Kidney epithelial cell (primary cell): ENCODE data around the gene CDH23. TPM values are rescaled to one million over a fixed set of nuclear protein-coding genes. Genes with fewer than 3 reads are reported as not detected.

Source experiments
- DNase-seq: peaks from one replicate; pipeline ENCODE4 v3.0.0-alpha.2; 2010; ENCODE audit warnings: low read depth
- H3K27me3 ChIP-seq: 2 replicates; pipeline ENCODE4 v1.6.0; 2011; ENCODE audit warnings: low read length; ENCODE audit not compliant: control insufficient read depth, insufficient read depth
- H3K36me3 ChIP-seq: 2 replicates; pipeline ENCODE4 v1.5.1; 2011; ENCODE audit warnings: low read length; ENCODE audit not compliant: control insufficient read depth, insufficient read depth
- H3K4me3 ChIP-seq: 2 replicates; pipeline ENCODE4 v1.5.1; 2011; ENCODE audit warnings: low read depth, mild to moderate bottlenecking, control low read depth, low read length
- total RNA-seq: library from RNA; depleted of rRNA; stranded (reverse); fragments of >200 nt; gene quantifications from 2 replicates; pipeline ENCODE4 v1.2.3, GENCODE V29; 2015
- TF ChIP-seq, protein P1 (sequence below): IDR thresholded peaks from 2 replicates; pipeline ENCODE4 v1.5.1; 2011; ENCODE audit warnings: mild to moderate bottlenecking, moderate library complexity, low read length, control low read depth, inconsistent platforms; ENCODE audit not compliant: insufficient read depth, poor library complexity, severe bottlenecking

Gene CDH23
- total RNA-seq, 1 donor from 2014 or later = 0.04 TPM

DNA sequence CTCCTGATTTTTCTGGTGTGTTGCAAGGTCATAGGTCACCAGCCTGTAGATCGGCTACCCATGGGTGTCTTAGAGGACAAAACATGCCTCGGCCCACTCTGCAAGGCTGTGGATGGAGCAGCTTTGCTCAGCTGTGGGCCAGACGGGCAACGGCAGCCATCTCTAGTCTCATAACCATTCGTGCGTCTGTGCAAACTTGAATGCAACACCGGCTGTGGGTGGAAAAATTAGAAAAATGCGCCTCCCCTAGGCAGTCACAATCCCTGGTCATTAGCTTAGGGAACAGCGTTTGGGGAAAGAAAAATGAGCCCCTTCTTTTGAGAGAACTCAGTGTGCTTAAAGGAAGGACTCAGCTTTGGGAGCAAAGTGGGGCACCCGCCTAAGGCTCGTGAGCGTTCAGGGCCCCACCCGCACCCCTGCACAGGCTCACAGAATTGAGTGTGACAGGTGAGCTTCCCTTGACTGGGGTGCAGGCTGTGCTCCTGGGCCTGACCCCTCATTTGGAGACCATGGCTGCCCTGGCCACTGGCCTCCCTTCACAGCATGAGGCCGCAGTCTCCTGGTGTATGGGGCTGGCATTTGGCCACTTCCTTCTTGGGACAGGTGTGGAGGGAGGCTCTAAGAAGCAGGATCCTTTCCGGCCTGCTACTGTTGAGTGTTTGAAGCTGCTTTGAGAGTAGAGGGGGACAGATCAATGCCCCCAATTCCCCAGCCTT is 174.9 kb downstream of the CDH23 start:
- DNase-seq = no peak
- TF ChIP-seq, protein P1, sequence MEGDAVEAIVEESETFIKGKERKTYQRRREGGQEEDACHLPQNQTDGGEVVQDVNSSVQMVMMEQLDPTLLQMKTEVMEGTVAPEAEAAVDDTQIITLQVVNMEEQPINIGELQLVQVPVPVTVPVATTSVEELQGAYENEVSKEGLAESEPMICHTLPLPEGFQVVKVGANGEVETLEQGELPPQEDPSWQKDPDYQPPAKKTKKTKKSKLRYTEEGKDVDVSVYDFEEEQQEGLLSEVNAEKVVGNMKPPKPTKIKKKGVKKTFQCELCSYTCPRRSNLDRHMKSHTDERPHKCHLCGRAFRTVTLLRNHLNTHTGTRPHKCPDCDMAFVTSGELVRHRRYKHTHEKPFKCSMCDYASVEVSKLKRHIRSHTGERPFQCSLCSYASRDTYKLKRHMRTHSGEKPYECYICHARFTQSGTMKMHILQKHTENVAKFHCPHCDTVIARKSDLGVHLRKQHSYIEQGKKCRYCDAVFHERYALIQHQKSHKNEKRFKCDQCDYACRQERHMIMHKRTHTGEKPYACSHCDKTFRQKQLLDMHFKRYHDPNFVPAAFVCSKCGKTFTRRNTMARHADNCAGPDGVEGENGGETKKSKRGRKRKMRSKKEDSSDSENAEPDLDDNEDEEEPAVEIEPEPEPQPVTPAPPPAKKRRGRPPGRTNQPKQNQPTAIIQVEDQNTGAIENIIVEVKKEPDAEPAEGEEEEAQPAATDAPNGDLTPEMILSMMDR = no peak
- no peaks in the 10 kb centered on the region for H3K36me3 ChIP-seq
- H3K27me3 ChIP-seq = peaks cover 31% of the 10 kb centered on the region
- H3K4me3 ChIP-seq = no peak overlapping the region

DNA sequence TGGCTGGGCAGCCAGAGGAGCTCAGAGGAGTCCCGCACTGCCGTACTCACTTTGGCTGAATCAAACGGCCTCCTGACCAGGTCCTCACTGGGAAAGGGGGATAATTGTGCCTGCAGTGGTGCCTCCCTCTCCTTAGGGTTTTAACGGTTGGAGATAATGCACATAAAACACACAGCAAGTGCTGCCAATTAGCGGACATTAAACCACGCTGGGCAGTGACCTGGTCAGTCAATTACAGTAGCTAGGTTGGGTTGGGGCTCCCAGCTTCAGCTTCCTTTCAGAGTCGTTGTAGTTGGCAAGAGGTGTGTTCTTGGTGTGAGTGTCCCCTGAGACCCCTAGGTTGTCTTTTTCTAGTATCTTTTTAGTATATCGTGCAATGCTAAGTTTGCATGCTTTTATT is 176.2 kb downstream of the CDH23 start:
- no peak for DNase-seq
- Histone ChIP-seq H3K4me3 (no peak overlapping the region), H3K36me3 (no peaks in the 10 kb centered on the region), H3K27me3 (peaks cover 34% of the 10 kb centered on the region)
- TF ChIP-seq, protein P1 = no peak

DNA sequence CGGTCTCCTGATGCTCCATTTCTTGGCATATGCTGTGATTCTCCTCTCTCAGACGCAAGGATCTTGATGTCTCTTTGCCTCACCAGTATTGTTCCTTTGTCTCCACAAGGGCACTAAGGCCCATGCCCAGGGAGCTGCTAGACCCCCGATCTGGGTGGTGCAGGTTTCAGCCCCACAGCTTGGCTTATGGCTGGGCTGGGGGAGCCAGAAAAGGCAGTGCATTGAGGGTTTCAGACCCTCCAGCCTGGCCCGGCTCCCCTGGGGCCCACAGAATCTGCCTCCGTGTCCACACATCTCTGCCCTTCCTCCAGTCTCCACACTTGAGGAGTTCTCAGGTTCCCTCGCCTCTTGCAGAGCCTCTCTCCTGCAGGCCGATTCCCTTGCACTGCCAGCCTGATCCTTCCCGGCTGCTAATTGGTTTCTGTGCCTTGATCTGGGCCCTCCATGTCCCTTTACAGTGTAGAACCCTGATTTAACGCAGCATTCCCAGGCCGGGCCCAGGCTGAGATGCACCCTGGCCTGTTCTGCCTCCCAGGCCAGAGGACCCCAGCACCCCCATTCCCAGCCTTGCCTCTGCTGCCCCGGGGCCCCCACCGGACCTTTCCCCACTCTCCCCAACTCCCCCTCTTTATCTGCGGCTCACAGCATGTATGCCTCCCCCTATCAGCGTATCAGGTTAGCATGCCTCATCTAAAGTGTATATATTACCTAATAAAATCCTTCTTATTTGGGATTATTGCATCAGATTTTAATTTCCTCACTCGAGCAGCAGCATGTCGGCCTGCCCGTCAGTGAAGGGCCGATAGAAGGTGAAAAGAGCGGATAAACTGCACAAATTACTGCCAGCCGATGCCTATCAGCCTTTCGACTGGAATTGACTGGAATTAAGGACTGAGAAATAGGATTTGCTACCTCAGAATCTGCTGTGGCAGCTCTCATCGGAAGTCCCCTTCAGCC is 177.1 kb downstream of the CDH23 start:
- TF ChIP-seq, protein P1 = no peak
- no peak for DNase-seq
- H3K27me3 ChIP-seq = peaks cover 36% of the 10 kb centered on the region
- H3K36me3 ChIP-seq = no peaks in the 10 kb centered on the region
- H3K4me3 ChIP-seq = no peak overlapping the region

DNA sequence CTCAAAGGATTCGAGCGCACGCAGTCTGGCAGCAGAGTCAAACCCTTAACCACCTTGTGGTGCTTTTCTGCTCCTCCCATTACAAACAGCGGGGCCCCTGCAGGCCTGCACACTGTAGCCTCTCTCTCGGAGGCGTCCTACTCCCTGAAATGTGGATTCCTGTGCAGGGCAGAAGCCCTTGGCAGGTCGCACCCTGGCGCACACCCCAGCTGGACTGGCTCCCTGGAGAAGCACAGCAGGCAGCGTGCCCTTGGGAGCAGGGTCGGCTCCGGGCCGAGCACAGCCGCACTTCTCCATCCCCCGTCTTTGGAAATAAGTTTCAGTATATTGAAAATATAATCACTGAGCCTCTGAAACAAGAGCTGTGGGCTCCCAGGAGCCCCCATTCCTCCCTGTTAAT is 178.7 kb downstream of the CDH23 start:
- DNase-seq = no peak
- TF ChIP-seq, protein P1 = no peak
- Histone ChIP-seq H3K4me3 (no peak overlapping the region), H3K27me3 (peaks cover 38% of the 10 kb centered on the region), H3K36me3 (no peaks in the 10 kb centered on the region)

DNA sequence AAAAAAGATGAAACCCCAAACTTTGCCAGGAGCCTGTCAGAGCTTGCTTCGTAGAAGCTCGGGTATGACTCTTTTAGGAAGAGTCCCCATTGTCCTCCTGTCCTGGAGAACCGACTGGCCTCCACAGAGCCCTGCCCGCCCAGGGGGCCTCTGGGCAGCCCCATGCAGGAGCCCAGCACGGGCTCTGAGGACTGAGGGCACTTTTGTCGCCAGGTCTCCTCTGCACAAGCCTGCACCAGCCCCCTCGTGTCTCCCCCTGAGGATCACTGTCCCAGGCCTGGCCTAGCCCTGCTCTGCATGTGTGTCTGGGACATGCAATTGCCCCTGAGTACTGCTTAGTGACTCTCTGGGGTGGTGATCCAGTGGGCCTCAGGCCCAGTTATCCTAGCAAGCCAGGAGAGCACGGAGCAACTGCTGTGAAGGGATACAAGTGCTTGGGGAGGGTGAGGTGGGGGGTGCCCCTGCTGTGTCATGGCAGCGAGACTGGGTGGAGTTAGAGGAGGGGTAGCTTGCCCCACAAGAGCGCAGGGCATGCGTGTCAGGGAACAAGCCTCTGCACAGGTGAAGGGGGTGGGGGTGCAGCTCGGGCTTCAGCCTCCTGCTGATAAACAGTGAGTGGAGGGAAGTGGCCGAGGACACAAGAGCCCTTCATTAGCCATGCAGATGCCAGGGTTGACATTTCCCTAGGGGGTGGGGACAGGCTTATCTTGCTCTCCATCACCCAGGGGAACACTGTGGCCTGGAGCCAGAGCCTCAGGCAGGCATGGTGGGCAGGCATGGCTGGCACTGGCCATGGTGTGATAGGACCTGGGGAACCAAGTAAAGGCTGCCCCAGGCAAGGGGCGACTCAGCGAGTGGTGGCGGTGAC is 179.4 kb downstream of the CDH23 start:
- Histone ChIP-seq H3K4me3 (no peak overlapping the region), H3K36me3 (no peaks in the 10 kb centered on the region), H3K27me3 (peaks cover 35% of the 10 kb centered on the region)
- DNase-seq = no peak
- TF ChIP-seq, protein P1 = no peak
